HepG2 (cell line): ENCODE measurements around the gene PRR30. TPM values are rescaled to one million over a fixed set of nuclear protein-coding genes. Genes with fewer than 3 reads are reported as not detected.

Experiments
- ARID2 ChIP-seq: sonication (generic); formaldehyde crosslinking; IDR thresholded peaks from 2 replicates; pipeline ENCODE4 v1.8.1; 2022; ENCODE audit warnings: mild to moderate bottlenecking, missing genetic modification reagents, borderline replicate concordance
- BRCA1 ChIP-seq: sonication (generic); formaldehyde crosslinking; IDR thresholded peaks from 2 replicates; pipeline ENCODE4 v1.4.0; 2020; ENCODE audit warnings: missing genetic modification reagents
- EED ChIP-seq: sonication (generic); formaldehyde crosslinking; IDR thresholded peaks from 2 replicates; pipeline ENCODE4 v1.5.0; 2020; ENCODE audit warnings: mild to moderate bottlenecking, missing genetic modification reagents
- EP300 ChIP-seq, 3 experiments: sonication (generic) in 1 of 3; formaldehyde crosslinking in 1 of 3; IDR thresholded peaks; 2 replicates each; pipeline versions ENCODE4 v1.5.1 to v1.6.1; 2011 to 2020; ENCODE audit warnings: low read depth in 2 of 3, low read length in 2 of 3, borderline replicate concordance in 1 of 3, improper control_type of control experiment in 1 of 3, mild to moderate bottlenecking in 1 of 3, missing genetic modification reagents in 1 of 3, moderate library complexity in 1 of 3
- HOXA3 ChIP-seq: sonication (generic); formaldehyde crosslinking; IDR thresholded peaks from 2 replicates; pipeline ENCODE4 v1.5.0; 2020; ENCODE audit warnings: missing genetic modification reagents
- HOXA5 ChIP-seq: sonication (generic); formaldehyde crosslinking; IDR thresholded peaks from 2 replicates; pipeline ENCODE4 v1.4.0; 2020; ENCODE audit warnings: missing genetic modification reagents
- HOXD1 ChIP-seq: sonication (generic); formaldehyde crosslinking; IDR thresholded peaks from 2 replicates; pipeline ENCODE4 v1.5.0; 2020; ENCODE audit warnings: missing genetic modification reagents
- JUN ChIP-seq: sonication (generic); formaldehyde crosslinking; IDR thresholded peaks from 2 replicates; pipeline ENCODE4 v1.4.0; 2020; ENCODE audit warnings: mild to moderate bottlenecking, missing genetic modification reagents
- KAT8 ChIP-seq: IDR thresholded peaks from 2 replicates; pipeline ENCODE4 v1.6.1; 2016; ENCODE audit warnings: missing genetic modification reagents, missing compliant biosample characterization
- MED8 ChIP-seq: sonication (generic); formaldehyde crosslinking; IDR thresholded peaks from 2 replicates; pipeline ENCODE4 v1.8.1; 2023; ENCODE audit warnings: mild to moderate bottlenecking, missing genetic modification reagents; ENCODE audit not compliant: insufficient replicate concordance
- RFXAP ChIP-seq: sonication (generic); formaldehyde crosslinking; IDR thresholded peaks from 2 replicates; pipeline ENCODE4 v1.4.0; 2020; ENCODE audit warnings: missing genetic modification reagents, borderline replicate concordance
- RNF2 ChIP-seq: fragments of 450-650 bp; conservative IDR thresholded peaks from 2 replicates; pipeline ENCODE4 v1.6.1; 2016; ENCODE audit warnings: low read depth
- ZNF547 ChIP-seq: sonication (generic); formaldehyde crosslinking; IDR thresholded peaks from 2 replicates; pipeline ENCODE4 v1.5.1; 2020; ENCODE audit warnings: mild to moderate bottlenecking, missing genetic modification reagents
- ZNF614 ChIP-seq: IDR thresholded peaks from 2 replicates; pipeline ENCODE4 v1.6.1; 2018; ENCODE audit warnings: missing biosample characterization, missing genetic modification reagents, inconsistent platforms, borderline replicate concordance
- ZNF720 ChIP-seq: sonication (generic); formaldehyde crosslinking; IDR thresholded peaks from 2 replicates; pipeline ENCODE4 v1.4.0; 2020; ENCODE audit warnings: missing genetic modification reagents
- ZNF878 ChIP-seq: sonication (generic); formaldehyde crosslinking; IDR thresholded peaks from 2 replicates; pipeline ENCODE4 v1.8.1; 2023; ENCODE audit warnings: mild to moderate bottlenecking, missing genetic modification reagents, moderate library complexity
- ZSCAN12 ChIP-seq: sonication (generic); formaldehyde crosslinking; IDR thresholded peaks from 2 replicates; pipeline ENCODE4 v1.9.0; 2021; ENCODE audit warnings: mild to moderate bottlenecking, missing genetic modification reagents
- ZSCAN9 ChIP-seq: IDR thresholded peaks from 2 replicates; pipeline ENCODE4 v1.6.1; 2016; ENCODE audit warnings: borderline replicate concordance
- polyA plus RNA-seq, 8 experiments: library from polyadenylated mRNA; depleted of rRNA in 3 of 8; stranded (reverse) in 7 of 8; unstranded in 1 of 8; fragments of >200 nt; fragmentation: Illumina TruSeq in 4 of 8; extraction: Trizol in 4 of 8; gene quantifications; 2 replicates each; pipeline versions ENCODE4 v1.2.1 to v1.2.3, GENCODE V29; 2011 to 2016; ENCODE audit warnings: low read depth in 4 of 8, missing spikeins in 1 of 8, mixed read lengths in 1 of 8; ENCODE audit not compliant: insufficient read depth in 1 of 8
- total RNA-seq, 5 experiments: library from RNA; depleted of rRNA; stranded (reverse); fragments of >200 nt; fragmentation: Illumina TruSeq; extraction: Trizol; gene quantifications; 2 replicates each; pipeline ENCODE4 v1.2.3, GENCODE V29; 2016; ENCODE audit warnings: low read depth in 1 of 5
- TF ChIP-seq, protein P1 (sequence below): sonication (generic); formaldehyde crosslinking; IDR thresholded peaks from 2 replicates; pipeline ENCODE4 v1.4.0; 2020; ENCODE audit warnings: low read depth, mild to moderate bottlenecking, missing genetic modification reagents
- TF ChIP-seq, protein P2 (sequence below): sonication (generic); formaldehyde crosslinking; conservative IDR thresholded peaks from 2 replicates; pipeline ENCODE4 v1.4.0; 2020; ENCODE audit warnings: mild to moderate bottlenecking, missing genetic modification reagents, moderate library complexity
- TF ChIP-seq, protein P3 (sequence below): sonication (generic); formaldehyde crosslinking; IDR thresholded peaks from 2 replicates; pipeline ENCODE4 v1.8.0; 2022; ENCODE audit warnings: low read depth, missing genetic modification reagents
- TF ChIP-seq, protein P4 (sequence below): sonication (generic); formaldehyde crosslinking; IDR thresholded peaks from 2 replicates; pipeline ENCODE4 v1.9.0; 2021; ENCODE audit warnings: missing genetic modification reagents, borderline replicate concordance

The PRR30 gene
- total and polyA plus RNA-seq, 2 of the 13 experiments (the other 11 are each of a cell fraction or from before 2014, with no cell fraction given) = not detected

DNA sequence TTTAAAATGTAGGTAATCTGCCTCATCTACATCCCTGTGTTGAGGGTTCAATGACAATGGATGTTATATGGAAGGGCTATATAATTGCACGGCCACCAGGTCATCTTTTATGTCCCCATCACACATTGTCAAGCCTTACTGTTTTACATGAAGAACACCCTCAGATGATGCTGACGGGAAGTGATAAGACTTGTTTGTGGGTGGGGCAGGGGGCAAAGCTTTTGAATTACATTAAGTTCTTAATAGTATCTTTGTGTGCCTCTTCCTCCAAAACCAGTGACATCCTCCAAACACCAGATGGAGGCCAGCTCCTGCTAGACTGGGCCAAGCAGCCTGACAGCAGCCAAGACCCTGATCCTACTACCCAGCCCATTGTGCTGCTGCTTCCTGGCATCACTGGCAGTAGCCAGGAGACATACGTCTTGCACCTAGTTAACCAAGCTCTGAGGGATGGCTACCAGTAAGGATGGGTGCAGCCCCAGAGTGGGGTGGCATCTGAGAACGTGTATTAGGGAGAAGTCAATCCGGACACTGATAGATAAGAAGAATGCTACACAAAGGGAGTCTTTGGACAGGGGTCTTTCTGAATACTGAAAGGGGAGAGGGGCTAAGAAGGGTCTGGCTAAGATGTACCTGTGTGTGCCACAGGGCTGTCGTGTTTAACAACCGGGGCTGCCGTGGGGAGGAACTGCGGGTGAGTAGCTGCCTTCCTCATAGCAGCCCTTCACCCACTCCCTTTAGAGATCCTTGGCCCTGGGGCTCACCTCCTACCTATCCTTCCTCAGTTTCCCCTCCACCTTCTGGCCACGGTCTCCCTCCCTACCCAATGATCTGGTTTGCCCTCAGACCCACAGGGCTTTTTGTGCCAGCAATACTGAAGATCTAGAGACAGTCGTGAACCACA is 10.3 kb downstream of the PRR30 start (continued):
- TF ChIP-seq, protein P1, sequence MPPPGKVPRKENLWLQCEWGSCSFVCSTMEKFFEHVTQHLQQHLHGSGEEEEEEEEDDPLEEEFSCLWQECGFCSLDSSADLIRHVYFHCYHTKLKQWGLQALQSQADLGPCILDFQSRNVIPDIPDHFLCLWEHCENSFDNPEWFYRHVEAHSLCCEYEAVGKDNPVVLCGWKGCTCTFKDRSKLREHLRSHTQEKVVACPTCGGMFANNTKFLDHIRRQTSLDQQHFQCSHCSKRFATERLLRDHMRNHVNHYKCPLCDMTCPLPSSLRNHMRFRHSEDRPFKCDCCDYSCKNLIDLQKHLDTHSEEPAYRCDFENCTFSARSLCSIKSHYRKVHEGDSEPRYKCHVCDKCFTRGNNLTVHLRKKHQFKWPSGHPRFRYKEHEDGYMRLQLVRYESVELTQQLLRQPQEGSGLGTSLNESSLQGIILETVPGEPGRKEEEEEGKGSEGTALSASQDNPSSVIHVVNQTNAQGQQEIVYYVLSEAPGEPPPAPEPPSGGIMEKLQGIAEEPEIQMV = no peak
- no peak for TF ChIP-seq HOXA3
- TF ChIP-seq RFXAP (CRISPR knock-in tag) = no peak
- no peak for TF ChIP-seq ZSCAN12 (CRISPR knock-in tag)
- TF ChIP-seq ZNF720 (CRISPR knock-in tag) = no peak
- TF ChIP-seq, protein P2, sequence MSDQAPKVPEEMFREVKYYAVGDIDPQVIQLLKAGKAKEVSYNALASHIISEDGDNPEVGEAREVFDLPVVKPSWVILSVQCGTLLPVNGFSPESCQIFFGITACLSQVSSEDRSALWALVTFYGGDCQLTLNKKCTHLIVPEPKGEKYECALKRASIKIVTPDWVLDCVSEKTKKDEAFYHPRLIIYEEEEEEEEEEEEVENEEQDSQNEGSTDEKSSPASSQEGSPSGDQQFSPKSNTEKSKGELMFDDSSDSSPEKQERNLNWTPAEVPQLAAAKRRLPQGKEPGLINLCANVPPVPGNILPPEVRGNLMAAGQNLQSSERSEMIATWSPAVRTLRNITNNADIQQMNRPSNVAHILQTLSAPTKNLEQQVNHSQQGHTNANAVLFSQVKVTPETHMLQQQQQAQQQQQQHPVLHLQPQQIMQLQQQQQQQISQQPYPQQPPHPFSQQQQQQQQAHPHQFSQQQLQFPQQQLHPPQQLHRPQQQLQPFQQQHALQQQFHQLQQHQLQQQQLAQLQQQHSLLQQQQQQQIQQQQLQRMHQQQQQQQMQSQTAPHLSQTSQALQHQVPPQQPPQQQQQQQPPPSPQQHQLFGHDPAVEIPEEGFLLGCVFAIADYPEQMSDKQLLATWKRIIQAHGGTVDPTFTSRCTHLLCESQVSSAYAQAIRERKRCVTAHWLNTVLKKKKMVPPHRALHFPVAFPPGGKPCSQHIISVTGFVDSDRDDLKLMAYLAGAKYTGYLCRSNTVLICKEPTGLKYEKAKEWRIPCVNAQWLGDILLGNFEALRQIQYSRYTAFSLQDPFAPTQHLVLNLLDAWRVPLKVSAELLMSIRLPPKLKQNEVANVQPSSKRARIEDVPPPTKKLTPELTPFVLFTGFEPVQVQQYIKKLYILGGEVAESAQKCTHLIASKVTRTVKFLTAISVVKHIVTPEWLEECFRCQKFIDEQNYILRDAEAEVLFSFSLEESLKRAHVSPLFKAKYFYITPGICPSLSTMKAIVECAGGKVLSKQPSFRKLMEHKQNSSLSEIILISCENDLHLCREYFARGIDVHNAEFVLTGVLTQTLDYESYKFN (CRISPR knock-in tag) = no peak
- no peak for TF ChIP-seq JUN (CRISPR knock-in tag)
- TF ChIP-seq BRCA1 (CRISPR knock-in tag) = no peak
- TF ChIP-seq ZNF614 (CRISPR knock-in tag) = no peak
- TF ChIP-seq, protein P3, sequence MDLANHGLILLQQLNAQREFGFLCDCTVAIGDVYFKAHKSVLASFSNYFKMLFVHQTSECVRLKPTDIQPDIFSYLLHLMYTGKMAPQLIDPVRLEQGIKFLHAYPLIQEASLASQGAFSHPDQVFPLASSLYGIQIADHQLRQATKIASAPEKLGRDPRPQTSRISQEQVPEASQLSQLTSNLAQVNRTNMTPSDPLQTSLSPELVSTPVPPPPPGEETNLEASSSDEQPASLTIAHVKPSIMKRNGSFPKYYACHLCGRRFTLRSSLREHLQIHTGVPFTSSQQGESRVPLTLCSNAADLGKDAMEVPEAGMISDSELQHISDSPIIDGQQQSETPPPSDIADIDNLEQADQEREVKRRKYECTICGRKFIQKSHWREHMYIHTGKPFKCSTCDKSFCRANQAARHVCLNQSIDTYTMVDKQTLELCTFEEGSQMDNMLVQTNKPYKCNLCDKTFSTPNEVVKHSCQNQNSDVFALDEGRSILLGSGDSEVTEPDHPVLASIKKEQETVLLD (CRISPR knock-in tag) = no peak
- TF ChIP-seq, protein P4, sequence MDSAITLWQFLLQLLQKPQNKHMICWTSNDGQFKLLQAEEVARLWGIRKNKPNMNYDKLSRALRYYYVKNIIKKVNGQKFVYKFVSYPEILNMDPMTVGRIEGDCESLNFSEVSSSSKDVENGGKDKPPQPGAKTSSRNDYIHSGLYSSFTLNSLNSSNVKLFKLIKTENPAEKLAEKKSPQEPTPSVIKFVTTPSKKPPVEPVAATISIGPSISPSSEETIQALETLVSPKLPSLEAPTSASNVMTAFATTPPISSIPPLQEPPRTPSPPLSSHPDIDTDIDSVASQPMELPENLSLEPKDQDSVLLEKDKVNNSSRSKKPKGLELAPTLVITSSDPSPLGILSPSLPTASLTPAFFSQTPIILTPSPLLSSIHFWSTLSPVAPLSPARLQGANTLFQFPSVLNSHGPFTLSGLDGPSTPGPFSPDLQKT (CRISPR knock-in tag) = no peak
- 0 out of 2 replicates have a peak, but pooled peaks have one; percentile 37 for TF ChIP-seq ZNF878
- no peak for TF ChIP-seq ZSCAN9 (CRISPR knock-in tag)
- TF ChIP-seq EP300 (IDR thresholded peaks at IDR 0.05; ENCODE audit: low read depth in 2 of 2, low read length in 2 of 2) = no peak
- TF ChIP-seq EP300 (CRISPR knock-in tag; IDR thresholded peaks at IDR 0.05; ENCODE audit: borderline replicate concordance) = no peak
- no peak for TF ChIP-seq MED8 (CRISPR knock-in tag)
- no peak for TF ChIP-seq ZNF547 (CRISPR knock-in tag)
- no peak for TF ChIP-seq HOXD1
- TF ChIP-seq EED (CRISPR knock-in tag) = no peak
- TF ChIP-seq KAT8 (CRISPR knock-in tag) = no peak
- TF ChIP-seq ARID2 (CRISPR knock-in tag) = no peak
- no peak for TF ChIP-seq RNF2
- no peak for TF ChIP-seq HOXA5 (CRISPR knock-in tag)
